ENCODE results near the gene ABCG1. TPM values are rescaled to one million over a fixed set of nuclear protein-coding genes. Genes with fewer than 3 reads are reported as not detected.

The ABCG1 gene
- total RNA-seq, 1 donor from 2014 or later, result 74.9 TPM

GRCh38 chr21:42305707-42306147 is 86.8 kb downstream of the ABCG1 start:
- no peak overlapping the region for H3K27ac ChIP-seq
- intact Hi-C loops (cut with DNase I), result no loop called here
- peaks cover 13% of the 10 kb centered on the region for H3K27me3 ChIP-seq (ENCODE audit: low read depth)
- no peak for ATAC-seq
- no peaks in the 10 kb centered on the region for H3K9me3 ChIP-seq
- H3K36me3 ChIP-seq, result no peaks in the 10 kb centered on the region
- H3K4me1 ChIP-seq, result peaks cover 18% of the 10 kb centered on the region
- DNase-seq, result no peak
- no peak overlapping the region for H3K4me3 ChIP-seq
- TF ChIP-seq CTCF (IDR thresholded peaks at IDR 0.05), result no peak

- no peaks in the 10 kb centered on the region for H3K36me3 ChIP-seq
- H3K9me3 ChIP-seq, result no peaks in the 10 kb centered on the region
- no peak overlapping the region for H3K27ac ChIP-seq
- peaks cover 18% of the 10 kb centered on the region for H3K4me1 ChIP-seq
- H3K4me3 ChIP-seq, result no peak overlapping the region
- intact Hi-C loops (cut with DNase I), result no loop called here
- TF ChIP-seq CTCF (IDR thresholded peaks at IDR 0.05), result no peak
- ATAC-seq (no peak), DNase-seq (no peak)
- H3K27me3 ChIP-seq (ENCODE audit: low read depth), result peaks cover 13% of the 10 kb centered on the region
Observed at GRCh38 chr21:42306366-42307035, 87.6 kb downstream of the ABCG1 start.

- ATAC-seq (no peak), DNase-seq (no peak)
- Histone ChIP-seq H3K27me3 (ENCODE audit: low read depth) (peaks cover 13% of the 10 kb centered on the region), H3K9me3 (no peaks in the 10 kb centered on the region), H3K36me3 (no peaks in the 10 kb centered on the region), H3K27ac (no peak overlapping the region), H3K4me3 (no peak overlapping the region), H3K4me1 (peaks cover 18% of the 10 kb centered on the region)
- intact Hi-C loops (cut with DNase I), result no loop called here
- TF ChIP-seq CTCF (IDR thresholded peaks at IDR 0.05), result no peak
Observed at GRCh38 chr21:42307106-42307505, 88.2 kb downstream of the ABCG1 start.

GRCh38 chr21:42308161-42308913 is 89.4 kb downstream of the ABCG1 start:
- intact Hi-C loops (cut with DNase I), result no loop called here
- no peak overlapping the region for H3K27ac ChIP-seq
- DNase-seq (no peak), ATAC-seq (no peak)
- peaks cover 25% of the 10 kb centered on the region for H3K4me1 ChIP-seq
- H3K27me3 ChIP-seq (ENCODE audit: low read depth), result peaks cover 13% of the 10 kb centered on the region
- no peak for TF ChIP-seq CTCF (IDR thresholded peaks at IDR 0.05)
- H3K9me3 ChIP-seq, result no peaks in the 10 kb centered on the region
- no peaks in the 10 kb centered on the region for H3K36me3 ChIP-seq
- no peak overlapping the region for H3K4me3 ChIP-seq

- H3K27me3 ChIP-seq (ENCODE audit: low read depth), result peaks cover 13% of the 10 kb centered on the region
- ATAC-seq (peak; percentile 3 to 13), DNase-seq (no peak)
- no peaks in the 10 kb centered on the region for H3K9me3 ChIP-seq
- no peaks in the 10 kb centered on the region for H3K36me3 ChIP-seq
- intact Hi-C loops (cut with DNase I), result no loop called here
- peaks cover 29% of the 10 kb centered on the region for H3K4me1 ChIP-seq
- no peak overlapping the region for H3K27ac ChIP-seq
- TF ChIP-seq CTCF (IDR thresholded peaks at IDR 0.05), result no peak
- H3K4me3 ChIP-seq, result no peak overlapping the region
Observed at GRCh38 chr21:42308914-42309752, 90.2 kb downstream of the ABCG1 start.
